ENCODE results near the gene GPR55.

Gene GPR55

DNA sequence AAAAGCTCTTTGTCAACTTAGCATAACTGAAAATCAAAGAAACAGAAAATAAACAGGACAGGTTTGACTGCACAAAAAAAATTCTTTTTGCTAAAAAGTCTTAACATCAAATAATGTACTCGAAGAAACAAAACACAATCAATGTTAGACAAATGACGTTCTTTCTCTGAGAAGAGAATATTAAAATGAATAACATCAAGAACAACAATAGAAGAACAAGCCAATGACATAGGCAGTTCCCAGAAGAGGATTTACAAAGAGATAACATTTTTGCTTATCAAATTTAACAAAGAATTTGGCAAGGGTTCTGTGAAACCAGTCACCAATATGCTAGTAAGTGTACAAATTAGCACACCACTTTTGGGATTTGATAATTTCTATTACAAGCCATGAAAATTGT lies 5.8 kb downstream of the GPR55 start:
- DNase-seq (ENCODE audit: low read depth) = no peak
- no peak overlapping the region for H3K4me3 ChIP-seq (ENCODE audit: control insufficient read depth, low read depth, low read length)
- TF ChIP-seq, protein P1, sequence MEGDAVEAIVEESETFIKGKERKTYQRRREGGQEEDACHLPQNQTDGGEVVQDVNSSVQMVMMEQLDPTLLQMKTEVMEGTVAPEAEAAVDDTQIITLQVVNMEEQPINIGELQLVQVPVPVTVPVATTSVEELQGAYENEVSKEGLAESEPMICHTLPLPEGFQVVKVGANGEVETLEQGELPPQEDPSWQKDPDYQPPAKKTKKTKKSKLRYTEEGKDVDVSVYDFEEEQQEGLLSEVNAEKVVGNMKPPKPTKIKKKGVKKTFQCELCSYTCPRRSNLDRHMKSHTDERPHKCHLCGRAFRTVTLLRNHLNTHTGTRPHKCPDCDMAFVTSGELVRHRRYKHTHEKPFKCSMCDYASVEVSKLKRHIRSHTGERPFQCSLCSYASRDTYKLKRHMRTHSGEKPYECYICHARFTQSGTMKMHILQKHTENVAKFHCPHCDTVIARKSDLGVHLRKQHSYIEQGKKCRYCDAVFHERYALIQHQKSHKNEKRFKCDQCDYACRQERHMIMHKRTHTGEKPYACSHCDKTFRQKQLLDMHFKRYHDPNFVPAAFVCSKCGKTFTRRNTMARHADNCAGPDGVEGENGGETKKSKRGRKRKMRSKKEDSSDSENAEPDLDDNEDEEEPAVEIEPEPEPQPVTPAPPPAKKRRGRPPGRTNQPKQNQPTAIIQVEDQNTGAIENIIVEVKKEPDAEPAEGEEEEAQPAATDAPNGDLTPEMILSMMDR (IDR thresholded peaks at IDR 0.05; ENCODE audit: control insufficient read depth, insufficient read depth, low read depth, low read length, missing control alignments) = no peak

- H3K4me3 ChIP-seq (ENCODE audit: control insufficient read depth, low read depth, low read length) = no peak overlapping the region
- TF ChIP-seq, protein P1 (IDR thresholded peaks at IDR 0.05; ENCODE audit: control insufficient read depth, insufficient read depth, low read depth, low read length, missing control alignments) = no peak
- DNase-seq (ENCODE audit: low read depth) = no peak
These were observed 8.8 kb downstream of the GPR55 start for GRCh38 chr2:230916218-230916617.

DNA sequence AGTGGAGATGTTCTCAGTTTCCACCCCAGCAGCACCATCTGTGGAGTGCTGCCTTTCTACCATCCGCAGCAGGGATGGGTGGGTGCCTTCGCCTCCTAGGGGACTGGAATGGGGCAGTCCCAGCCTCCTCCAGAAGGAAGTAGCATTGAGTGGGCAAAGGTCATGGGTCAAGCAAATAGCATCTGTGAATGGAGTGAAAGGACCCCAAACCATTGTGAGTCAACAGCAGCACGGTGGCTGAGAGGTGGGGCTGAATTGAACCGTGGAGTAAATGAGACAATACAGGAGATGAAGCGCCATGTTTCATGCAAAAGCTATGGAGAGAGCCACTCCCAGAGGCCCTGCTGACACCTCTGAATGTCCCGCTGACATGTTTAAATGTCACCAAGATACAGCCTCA lies 9.7 kb downstream of the GPR55 start:
- TF ChIP-seq, protein P1 (IDR thresholded peaks at IDR 0.05; ENCODE audit: control insufficient read depth, insufficient read depth, low read depth, low read length, missing control alignments) = no peak
- DNase-seq (ENCODE audit: low read depth) = no peak
- H3K4me3 ChIP-seq (ENCODE audit: control insufficient read depth, low read depth, low read length) = no peak overlapping the region

- TF ChIP-seq, protein P1 (IDR thresholded peaks at IDR 0.05; ENCODE audit: control insufficient read depth, insufficient read depth, low read depth, low read length, missing control alignments) = no peak
- no peak overlapping the region for H3K4me3 ChIP-seq (ENCODE audit: control insufficient read depth, low read depth, low read length)
- no peak for DNase-seq (ENCODE audit: low read depth)
These were observed 10.2 kb downstream of the GPR55 start for GRCh38 chr2:230914886-230915285.

- TF ChIP-seq, protein P1 (IDR thresholded peaks at IDR 0.05; ENCODE audit: control insufficient read depth, insufficient read depth, low read depth, low read length, missing control alignments) = peak; percentile 41
- H3K4me3 ChIP-seq (ENCODE audit: control insufficient read depth, low read depth, low read length) = no peak overlapping the region
- DNase-seq (ENCODE audit: low read depth) = no peak
These were observed 11.5 kb downstream of the GPR55 start for GRCh38 chr2:230913406-230914143.

DNA sequence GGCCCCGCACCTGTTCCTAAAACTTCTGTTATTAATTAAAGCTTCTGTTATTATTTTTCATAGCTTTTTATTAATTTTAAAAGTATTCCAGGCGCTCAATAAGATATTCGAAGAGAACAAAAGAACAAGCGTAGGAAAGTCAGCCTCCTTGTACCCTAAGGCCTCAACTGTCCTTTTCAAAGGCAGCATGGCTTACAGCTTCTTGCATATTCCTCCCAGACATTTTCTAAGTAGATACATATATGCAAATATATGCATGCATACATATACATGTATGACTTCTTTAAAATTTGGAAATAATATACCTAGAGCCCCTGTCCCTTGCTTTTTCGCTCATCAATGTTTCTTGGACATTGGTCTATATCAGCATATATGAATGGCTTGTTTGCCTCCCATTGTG lies 12.3 kb downstream of the GPR55 start:
- TF ChIP-seq, protein P1 (IDR thresholded peaks at IDR 0.05; ENCODE audit: control insufficient read depth, insufficient read depth, low read depth, low read length, missing control alignments) = no peak
- DNase-seq (ENCODE audit: low read depth) = no peak

More for the DNA sequence above, 12.3 kb downstream of the GPR55 start:
- no peak overlapping the region for H3K4me3 ChIP-seq (ENCODE audit: control insufficient read depth, low read depth, low read length)
